Endothelial cell of umbilical vein (primary cell): ENCODE data around the gene TMPRSS13. TPM values are rescaled to one million over a fixed set of nuclear protein-coding genes. Genes with fewer than 3 reads are reported as not detected.

Experiments
- BruUV-seq: library from RNA; stranded (reverse); fragments of 400-500 nt; replicated peaks from 2 replicates; lab custom pipeline; 2021; lab: Mats Ljungman, UMichigan
- CTCF ChIA-PET: fragments of 300-600, 350-600 bp; sonication (Branson Sonifier 250); formaldehyde crosslinking; loops from one replicate; lab custom pipeline; 2021; ENCODE audit warnings: antibody characterized with exemption, inconsistent platforms; lab: Charles Lee
- POLR2A ChIA-PET: fragments of 300-600, 350-600 bp; sonication (Branson Sonifier 250); formaldehyde crosslinking; loops from one replicate; lab custom pipeline; 2021; ENCODE audit warnings: antibody characterized with exemption, inconsistent platforms; lab: Charles Lee
- DNase-seq: peaks from one replicate; pipeline ENCODE4 v3.0.0-alpha.2; 2011; ENCODE audit warnings: low read depth, low spot score
- FAIRE-seq: peaks from 2 replicates; lab custom pipeline; 2011; peaks lifted over from hg19 to GRCh38; lab: Jason Lieb, UNC
- H2AFZ ChIP-seq: 2 replicates; pipeline ENCODE4 v1.6.0; 2012; ENCODE audit warnings: low read depth, low read length, control low read depth, inconsistent platforms
- H3K27ac ChIP-seq: 2 replicates; pipeline ENCODE4 v1.5.1; 2011; ENCODE audit warnings: low read depth, mild to moderate bottlenecking, control low read depth, low read length, moderate library complexity; ENCODE audit not compliant: insufficient read depth
- H3K27me3 ChIP-seq, 2 experiments: 2 replicates each; pipeline versions ENCODE4 v1.6.0 to v1.6.1; 2011; ENCODE audit warnings: low read length in 2 of 2, mixed read lengths in 1 of 2; ENCODE audit not compliant: control insufficient read depth in 2 of 2, insufficient read depth in 2 of 2
- H3K36me3 ChIP-seq, 2 experiments: 2 replicates in 1 of 2; 3 replicates in 1 of 2; pipeline ENCODE4 v1.5.1; 2011; ENCODE audit warnings: low read length in 2 of 2, mild to moderate bottlenecking in 1 of 2, moderate library complexity in 1 of 2; ENCODE audit not compliant: control insufficient read depth in 2 of 2, insufficient read depth in 2 of 2; ENCODE audit errors: extremely low read depth in 1 of 2
- H3K4me1 ChIP-seq: 3 replicates; pipeline ENCODE4 v1.5.1; 2011; ENCODE audit warnings: mild to moderate bottlenecking, low read length; ENCODE audit not compliant: control insufficient read depth, insufficient read depth; ENCODE audit errors: extremely low read depth
- H3K4me2 ChIP-seq: 2 replicates; pipeline ENCODE4 v1.6.1; 2011; ENCODE audit warnings: low read length, control low read depth, mixed read lengths; ENCODE audit not compliant: insufficient read depth
- H3K4me3 ChIP-seq, 3 experiments: fragments of 200-600 bp in 1 of 3; sonication (generic), shearing (Covaris generic) in 1 of 3; replicated peaks in 1 of 3; 2 replicates each; pipeline ENCODE4 v1.5.1; 2011 to 2016; ENCODE audit warnings: control low read depth in 3 of 3, low read length in 3 of 3, mild to moderate bottlenecking in 2 of 3, inconsistent platforms in 1 of 3, low read depth in 1 of 3, moderate library complexity in 1 of 3; ENCODE audit not compliant: insufficient read depth in 1 of 3
- H3K79me2 ChIP-seq: 2 replicates; pipeline ENCODE4 v1.6.0; 2012; ENCODE audit warnings: low read length, inconsistent platforms; ENCODE audit not compliant: control insufficient read depth, insufficient read depth
- H3K9ac ChIP-seq: replicated peaks from 2 replicates; pipeline ENCODE3; 2011; ENCODE audit warnings: low read length, control low read depth; ENCODE audit not compliant: insufficient read depth; ENCODE audit errors: extremely low read depth
- H3K9me1 ChIP-seq: replicated peaks from 3 replicates; pipeline ENCODE4 v1.6.0; 2011; ENCODE audit warnings: mild to moderate bottlenecking, low read length; ENCODE audit not compliant: control insufficient read depth, insufficient read depth; ENCODE audit errors: extremely low read depth
- H3K9me3 ChIP-seq: replicated peaks from 2 replicates; pipeline ENCODE4 v1.5.1; 2012; ENCODE audit warnings: low read length, inconsistent platforms; ENCODE audit not compliant: control insufficient read depth, insufficient read depth
- H4K20me1 ChIP-seq: replicated peaks from 2 replicates; pipeline ENCODE3; 2011; ENCODE audit warnings: mild to moderate bottlenecking, low read length; ENCODE audit not compliant: control insufficient read depth, insufficient read depth; ENCODE audit errors: extremely low read depth
- CTCF ChIP-seq, 2 donors: IDR thresholded peaks; 1 replicate in 1 of 2; 2 replicates in 1 of 2; pipeline ENCODE4 v1.5.1; 2011; ENCODE audit warnings: low read length in 2 of 2, mild to moderate bottlenecking in 2 of 2, moderate library complexity in 2 of 2, control low read depth in 1 of 2, inconsistent platforms in 1 of 2, low read depth in 1 of 2; ENCODE audit not compliant: insufficient read depth in 1 of 2; ENCODE audit errors: extremely low read depth in 1 of 2
- EZH2 ChIP-seq: IDR thresholded peaks from 2 replicates; pipeline ENCODE4 v1.6.1; 2012; ENCODE audit warnings: borderline replicate concordance, low read depth, mild to moderate bottlenecking, moderate library complexity, low read length, inconsistent platforms; ENCODE audit not compliant: severe bottlenecking
- FOS ChIP-seq: IDR thresholded peaks from 2 replicates; pipeline ENCODE4 v1.6.1; 2011; ENCODE audit warnings: mild to moderate bottlenecking, low read length, moderate library complexity, borderline replicate concordance; ENCODE audit not compliant: insufficient read depth
- GATA2 ChIP-seq: IDR thresholded peaks from 2 replicates; pipeline ENCODE4 v1.7.0; 2011; ENCODE audit warnings: low read depth, mild to moderate bottlenecking, moderate library complexity, mixed read lengths, low read length; ENCODE audit not compliant: insufficient read length, insufficient read depth
- JUN ChIP-seq: IDR thresholded peaks from 2 replicates; pipeline ENCODE4 v1.6.1; 2011; ENCODE audit warnings: borderline replicate concordance, low read depth; ENCODE audit not compliant: insufficient read length, insufficient read depth
- MAX ChIP-seq: IDR thresholded peaks from 2 replicates; pipeline ENCODE4 v1.6.1; 2011; ENCODE audit not compliant: insufficient read depth, insufficient read length
- MYC ChIP-seq: IDR thresholded peaks from one replicate; pipeline ENCODE4 v1.6.1; 2011; ENCODE audit warnings: mild to moderate bottlenecking, low read depth, low read length
- POLR2A ChIP-seq: IDR thresholded peaks from 2 replicates; pipeline ENCODE4 v1.6.1; 2012; ENCODE audit warnings: low read depth, mild to moderate bottlenecking, control low read depth, low read length
- POLR2AphosphoS5 ChIP-seq: IDR thresholded peaks from 2 replicates; pipeline ENCODE4 v1.6.1; 2012; ENCODE audit warnings: low read depth, mild to moderate bottlenecking, control low read depth, low read length, moderate library complexity; ENCODE audit not compliant: insufficient read depth
- dilution Hi-C: fragments of 300-500 bp; cut with MboI; formaldehyde crosslinking; loops from one replicate; pipeline ENCODE4 v1.15.0; 2019; ENCODE audit warnings: low sequenced_read_pairs; ENCODE audit not compliant: extremely low pct_ligation_motif_present
- intact Hi-C: fragments of 100-400 bp; cut with micrococcal nuclease; formaldehyde crosslinking; loops from one replicate; pipeline ENCODE4 v1.10.0; 2022
- polyA plus RNA-seq, 4 experiments: library from polyadenylated mRNA; depleted of rRNA in 3 of 4; stranded (reverse) in 3 of 4; unstranded in 1 of 4; fragments of >200 nt; gene quantifications; 2 replicates each; pipeline versions ENCODE4 v1.2.1 to v1.2.3, GENCODE V29; 2011 to 2012; ENCODE audit warnings: missing spikeins in 1 of 4
- total RNA-seq: library from RNA; stranded (reverse); gene quantifications from 2 replicates; pipeline ENCODE4 v1.2.3, GENCODE V29; 2021

The TMPRSS13 gene
- total and polyA plus RNA-seq, 2 donors (not counting 3 experiments of a cell fraction or from before 2014, with no cell fraction given): 0.22 to 0.46 TPM

- Histone ChIP-seq H4K20me1 (no peaks in the 10 kb centered on the region), H3K9me3 (no peaks in the 10 kb centered on the region), H3K4me2 (no peak overlapping the region), H3K4me3 (no peak overlapping the region), H3K36me3 (no peaks in the 10 kb centered on the region), H2AFZ (no peak overlapping the region), H3K27ac (peak overlapping the region; percentile 9), H3K4me1 (peaks cover 18% of the 10 kb centered on the region), H3K9ac (no peak overlapping the region), H3K9me1 (no peaks in the 10 kb centered on the region), H3K79me2 (no peaks in the 10 kb centered on the region), H3K27me3 (peaks cover 2 to 8% of the 10 kb centered on the region in 2 experiments)
- FAIRE-seq: no peak
- ChIA-PET POLR2A (interaction anchor here (0.9 to 1.0 kb wide), 2 partner anchors 39 to 127 kb away, joined by 3 to 4 read pairs; no protein-coding TSS in a partner anchor), CTCF (interaction anchor here (0.6 to 7.9 kb wide), 73 partner anchors 10 to 715 kb away, joined by 3 to 520 read pairs (median 6); partner anchors contain the start of genes DSCAML1, FXYD2, FXYD6 and IL10RA)
- DNase-seq: no peak
- no peak for TF ChIP-seq CTCF (IDR thresholded peaks at IDR 0.05; ENCODE audit: extremely low read depth in 1 of 2, insufficient read depth in 1 of 2, low read depth in 1 of 2, low read length in 2 of 2)
- TF ChIP-seq POLR2A: no peak
- TF ChIP-seq EZH2: no peak
- TF ChIP-seq MAX: no peak
- no peak for TF ChIP-seq MYC
- TF ChIP-seq POLR2AphosphoS5: no peak
- no peak for TF ChIP-seq FOS
- TF ChIP-seq GATA2: no peak
- no peak for TF ChIP-seq JUN
- intact Hi-C loops: loop anchor here (2.0 kb wide), 1 partner anchor 519 kb away; no protein-coding TSS in a partner anchor
- BruUV-seq: no TSS peak
- dilution Hi-C loops: no loop called here
These were observed 17.1 kb upstream of the TMPRSS13 start for GRCh38 chr11:117946156-117946841.
